Keratinocyte (primary cell): ENCODE measurements around the gene PLCZ1. TPM values are rescaled to one million over a fixed set of nuclear protein-coding genes. Genes with fewer than 3 reads are reported as not detected.

Experiments
- DNase-seq: peaks from one replicate; pipeline ENCODE4 v3.0.0-alpha.2; 2011; ENCODE audit warnings: low read depth, missing footprints, low spot score
- FAIRE-seq: peaks from 2 replicates; lab custom pipeline; 2011; peaks lifted over from hg19 to GRCh38; lab: Jason Lieb, UNC
- H2AFZ ChIP-seq: 2 replicates; pipeline ENCODE4 v1.6.0; 2012; ENCODE audit warnings: low read length, control low read depth, inconsistent platforms; ENCODE audit not compliant: control insufficient read depth
- H3K27ac ChIP-seq: 2 replicates; pipeline ENCODE4 v1.5.1; 2011; ENCODE audit warnings: low read length; ENCODE audit not compliant: control insufficient read depth, insufficient read depth
- H3K27me3 ChIP-seq: 3 replicates; pipeline ENCODE4 v1.6.0; 2011; ENCODE audit warnings: low read length; ENCODE audit not compliant: control insufficient read depth, insufficient read depth; ENCODE audit errors: extremely low read depth
- H3K36me3 ChIP-seq, 2 experiments: 2 replicates in 1 of 2; 3 replicates in 1 of 2; pipeline ENCODE4 v1.5.1; 2011; ENCODE audit warnings: low read length in 2 of 2, mild to moderate bottlenecking in 1 of 2; ENCODE audit not compliant: control insufficient read depth in 2 of 2, insufficient read depth in 2 of 2; ENCODE audit errors: extremely low read depth in 1 of 2
- H3K4me1 ChIP-seq: 3 replicates; pipeline ENCODE4 v1.5.1; 2011; ENCODE audit warnings: low read length; ENCODE audit not compliant: control insufficient read depth, insufficient read depth; ENCODE audit errors: extremely low read depth
- H3K4me2 ChIP-seq: 3 replicates; pipeline ENCODE4 v1.6.0; 2011; ENCODE audit warnings: low read depth, low read length; ENCODE audit not compliant: control insufficient read depth, insufficient read depth; ENCODE audit errors: extremely low read depth
- H3K4me3 ChIP-seq, 3 experiments: fragments of 200-600 bp in 1 of 3; sonication (generic) in 1 of 3; 2 replicates in 2 of 3; 3 replicates in 1 of 3; pipeline ENCODE4 v1.5.1; 2011 to 2016; ENCODE audit warnings: low read length in 3 of 3, mild to moderate bottlenecking in 3 of 3, control low read depth in 2 of 3, inconsistent platforms in 1 of 3, low read depth in 1 of 3, mixed read lengths in 1 of 3, mixed run types in 1 of 3, moderate library complexity in 1 of 3; ENCODE audit not compliant: control insufficient read depth in 2 of 3, insufficient read depth in 2 of 3; ENCODE audit errors: extremely low read depth in 1 of 3
- H3K79me2 ChIP-seq: 2 replicates; pipeline ENCODE4 v1.6.0; 2012; ENCODE audit warnings: low read length; ENCODE audit not compliant: control insufficient read depth, insufficient read depth
- H3K9ac ChIP-seq: 3 replicates; pipeline ENCODE4 v1.6.0; 2011; ENCODE audit warnings: low read length; ENCODE audit not compliant: control insufficient read depth, insufficient read depth; ENCODE audit errors: extremely low read depth
- H3K9me1 ChIP-seq: 3 replicates; pipeline ENCODE4 v1.6.0; 2011; ENCODE audit warnings: low read length; ENCODE audit not compliant: control insufficient read depth, insufficient read depth; ENCODE audit errors: extremely low read depth
- H3K9me3 ChIP-seq: 2 replicates; pipeline ENCODE4 v1.5.1; 2012; ENCODE audit warnings: low read depth, low read length; ENCODE audit not compliant: control insufficient read depth
- H4K20me1 ChIP-seq: 3 replicates; pipeline ENCODE4 v1.6.0; 2011; ENCODE audit warnings: low read length; ENCODE audit not compliant: control insufficient read depth, insufficient read depth; ENCODE audit errors: extremely low read depth
- CTCF ChIP-seq, 3 experiments: IDR thresholded peaks in 1 of 3; conservative IDR thresholded peaks in 1 of 3; optimal IDR thresholded peaks in 1 of 3; 2 replicates in 2 of 3; 3 replicates in 1 of 3; pipeline versions ENCODE3 to v1.5.1; 2011; ENCODE audit warnings: low read length in 3 of 3, mild to moderate bottlenecking in 3 of 3, moderate library complexity in 2 of 3, control low read depth in 1 of 3, inconsistent platforms in 1 of 3; ENCODE audit not compliant: insufficient read depth in 2 of 3; ENCODE audit errors: extremely low read depth in 1 of 3
- EZH2 ChIP-seq: IDR thresholded peaks from one replicate; pipeline ENCODE4 v1.6.1; 2012; ENCODE audit warnings: inconsistent platforms, mild to moderate bottlenecking, low read length, moderate library complexity
- dilution Hi-C: fragments of 300-500 bp; cut with MboI; formaldehyde crosslinking; loops from one replicate; pipeline ENCODE4 v1.7.0; 2020; ENCODE audit warnings: low sequenced_read_pairs; ENCODE audit not compliant: extremely low pct_ligation_motif_present
- polyA plus RNA-seq, 5 experiments: library from polyadenylated mRNA; depleted of rRNA in 3 of 5; stranded (reverse) in 3 of 5; stranded (forward) in 1 of 5; unstranded in 1 of 5; fragments of >200 nt; gene quantifications; 1 replicate in 1 of 5; 2 replicates in 3 of 5; 3 replicates in 1 of 5; pipeline versions ENCODE4 v1.2.1 to v1.2.3, GENCODE V29; 2011 to 2012; ENCODE audit warnings: missing spikeins in 2 of 5, low read depth in 1 of 5, low replicate concordance in 1 of 5

The PLCZ1 gene
- polyA plus RNA-seq, 1 donor (not counting 4 experiments of a cell fraction or from before 2014, with no cell fraction given), result 0.62 TPM

- dilution Hi-C loops, result no loop called here
- H4K20me1 ChIP-seq, result no peaks in the 10 kb centered on the region
- H3K36me3 ChIP-seq, result no peaks in the 10 kb centered on the region
- no peak overlapping the region for H3K4me2 ChIP-seq
- no peak overlapping the region for H3K9ac ChIP-seq
- H3K4me1 ChIP-seq, result no peaks in the 10 kb centered on the region
- no peak for FAIRE-seq
- no peaks in the 10 kb centered on the region for H3K9me1 ChIP-seq
- no peaks in the 10 kb centered on the region for H3K9me3 ChIP-seq
- no peak overlapping the region for H3K4me3 ChIP-seq
- H3K79me2 ChIP-seq, result no peaks in the 10 kb centered on the region
- H3K27me3 ChIP-seq, result no peaks in the 10 kb centered on the region
- TF ChIP-seq EZH2, result no peak
- no peak for TF ChIP-seq CTCF (optimal IDR thresholded peaks at IDR 0.05 in 1 of 3, IDR thresholded peaks at IDR 0.05 in 1 of 3, conservative IDR thresholded peaks at IDR 0.05 in 1 of 3; ENCODE audit: extremely low read depth in 1 of 3, insufficient read depth in 2 of 3, low read length in 3 of 3)
- no peak for DNase-seq
- no peak overlapping the region for H2AFZ ChIP-seq
- no peak overlapping the region for H3K27ac ChIP-seq
These were observed 16.4 kb upstream of the PLCZ1 start for GRCh38 chr12:18754124-18754707.

DNA sequence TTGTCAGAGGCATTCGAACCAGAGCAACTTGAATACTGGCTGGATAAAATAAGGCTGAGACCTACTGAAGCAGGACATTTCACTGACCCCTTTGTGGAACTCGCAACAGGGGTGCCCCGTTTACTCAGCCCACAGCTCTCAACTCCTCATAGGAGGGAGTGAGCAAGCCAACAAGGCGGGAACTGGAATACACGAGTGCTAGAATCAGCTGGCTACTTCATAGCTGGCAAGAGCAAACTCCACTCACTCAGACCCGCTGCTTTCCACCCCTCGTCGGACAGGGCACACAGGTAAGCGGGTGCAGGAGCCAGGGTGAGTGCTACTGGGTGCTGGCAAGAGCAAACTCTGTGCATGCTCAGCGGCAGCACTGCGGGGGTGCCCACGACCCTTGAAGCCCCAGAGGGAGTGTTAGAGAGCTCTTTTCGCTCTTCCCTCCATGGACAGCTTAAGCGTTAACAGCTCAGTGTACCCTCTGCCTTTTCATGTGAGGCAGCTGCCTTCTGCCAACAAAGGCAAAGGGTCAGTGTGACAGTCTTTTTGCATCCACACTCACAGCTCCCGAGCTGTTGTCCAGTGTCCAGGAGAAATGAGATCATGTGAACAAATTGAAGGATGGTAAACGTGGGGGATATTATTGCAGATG lies 15.8 kb upstream of the PLCZ1 start:
- FAIRE-seq, result no peak

More for the DNA sequence above, 15.8 kb upstream of the PLCZ1 start:
- Histone ChIP-seq H3K27me3 (no peaks in the 10 kb centered on the region), H3K79me2 (no peaks in the 10 kb centered on the region), H2AFZ (no peak overlapping the region), H3K4me2 (no peak overlapping the region), H3K36me3 (no peaks in the 10 kb centered on the region), H3K9me3 (no peaks in the 10 kb centered on the region), H4K20me1 (no peaks in the 10 kb centered on the region), H3K4me3 (no peak overlapping the region), H3K27ac (no peak overlapping the region), H3K9ac (no peak overlapping the region), H3K4me1 (peaks cover 2% of the 10 kb centered on the region), H3K9me1 (no peaks in the 10 kb centered on the region)
- dilution Hi-C loops, result no loop called here
- TF ChIP-seq CTCF (optimal IDR thresholded peaks at IDR 0.05 in 1 of 3, IDR thresholded peaks at IDR 0.05 in 1 of 3, conservative IDR thresholded peaks at IDR 0.05 in 1 of 3; ENCODE audit: extremely low read depth in 1 of 3, insufficient read depth in 2 of 3, low read length in 3 of 3) (no peak), EZH2 (no peak)
- DNase-seq, result no peak
